ENCODE measurements around the gene EDA. TPM values are rescaled to one million over a fixed set of nuclear protein-coding genes. Genes with fewer than 3 reads are reported as not detected.

Gene EDA
- total and polyA plus RNA-seq, 2 of the 13 experiments (the other 11 are each of a cell fraction or from before 2014, with no cell fraction given), result 8.8 to 11.2 TPM

- H3K9me3 ChIP-seq (ENCODE audit: low read length), result no peaks in the 10 kb centered on the region
- intact Hi-C loops (cut with micrococcal nuclease; ENCODE audit: unreplicated experiment) (loop anchor here (2.0 kb wide), 2 partner anchors 59 to 111 kb away; partner anchors contain the start of gene NALF2), in situ Hi-C loops (cut with HindIII; ENCODE audit: extremely low pct_ligation_motif_present, low pct_unique_long_range_greater_than_20kb) (loop anchor here (5.0 kb wide), 1 partner anchor 78 kb away; no protein-coding TSS in a partner anchor)
- H3K4me3 ChIP-seq (replicated peaks in 1 of 3; ENCODE audit: insufficient read depth in 1 of 3, low read depth in 2 of 3, low read length in 3 of 3), result peak overlapping the region; percentile 42 to 54 (median 43); a peak in 5 of 6 replicates
- ChIA-PET CTCF (ENCODE audit: low intra/inter-chr PET ratio, low total read pairs) (no interaction called here), POLR2A (interaction anchor here (1.2 kb wide), 1 partner anchor 58 kb away, joined by 9 read pairs; no protein-coding TSS in a partner anchor)
- no peaks in the 10 kb centered on the region for H3K36me3 ChIP-seq (replicated peaks in 1 of 2; ENCODE audit: control insufficient read depth in 1 of 2, insufficient read depth in 2 of 2, low read length in 2 of 2)
- FAIRE-seq (no peak), DNase-seq (ENCODE audit: low spot score) (no peak), ATAC-seq (no peak)
- H3K27ac ChIP-seq (ENCODE audit: extremely low read length, insufficient read depth, low read length), result no peak overlapping the region
- peaks cover 64% of the 10 kb centered on the region for H3K4me1 ChIP-seq (ENCODE audit: insufficient read depth, low read length)
- H3K4me2 ChIP-seq (ENCODE audit: low read depth, low read length), result peak overlapping the region; percentile 74
- TF ChIP-seq TRIM22 (IDR thresholded peaks at IDR 0.05) (no peak), MAZ (IDR thresholded peaks at IDR 0.05; ENCODE audit: borderline replicate concordance, low read depth, low read length) (no peak), MAZ (CRISPR knock-in tag; IDR thresholded peaks at IDR 0.05; ENCODE audit: low read depth) (no peak), ZNF333 (CRISPR knock-in tag; IDR thresholded peaks at IDR 0.05; ENCODE audit: borderline replicate concordance) (no peak), SMYD3 (CRISPR knock-in tag; IDR thresholded peaks at IDR 0.05) (no peak)
- no TSS peak for BruUV-seq (replicated peaks)
- H4K20me1 ChIP-seq (ENCODE audit: insufficient read depth, low read length), result no peaks in the 10 kb centered on the region
- H2AFZ ChIP-seq (ENCODE audit: low read length), result peak overlapping the region; percentile 54
- no peak overlapping the region for H3K9ac ChIP-seq (ENCODE audit: insufficient read depth, low read depth, low read length)
- H3K79me2 ChIP-seq (ENCODE audit: insufficient read depth, low read length), result peaks cover 25% of the 10 kb centered on the region
- WGBS (ENCODE audit: low lambda C conversion rate), result 36% methylated on average over 4 of the region's 7 CpGs
- no peaks in the 10 kb centered on the region for H3K27me3 ChIP-seq (ENCODE audit: control insufficient read depth in 1 of 2, insufficient read depth in 2 of 2, low read length in 2 of 2)
Observed at GRCh38 chrX:69615342-69615741, 571 bp upstream of the EDA start.
